Kidney epithelial cell (primary cell): Measurements from ENCODE around the gene ARMC5. TPM values are rescaled to one million over a fixed set of nuclear protein-coding genes. Genes with fewer than 3 reads are reported as not detected.

ENCODE experiments used
- DNase-seq: peaks from one replicate; pipeline ENCODE4 v3.0.0-alpha.2; 2010; ENCODE audit warnings: low read depth
- H3K27me3 ChIP-seq: 2 replicates; pipeline ENCODE4 v1.6.0; 2011; ENCODE audit warnings: low read length; ENCODE audit not compliant: control insufficient read depth, insufficient read depth
- H3K36me3 ChIP-seq: 2 replicates; pipeline ENCODE4 v1.5.1; 2011; ENCODE audit warnings: low read length; ENCODE audit not compliant: control insufficient read depth, insufficient read depth
- H3K4me3 ChIP-seq: 2 replicates; pipeline ENCODE4 v1.5.1; 2011; ENCODE audit warnings: low read depth, mild to moderate bottlenecking, control low read depth, low read length
- CTCF ChIP-seq: IDR thresholded peaks from 2 replicates; pipeline ENCODE4 v1.5.1; 2011; ENCODE audit warnings: mild to moderate bottlenecking, moderate library complexity, low read length, control low read depth, inconsistent platforms; ENCODE audit not compliant: insufficient read depth, poor library complexity, severe bottlenecking
- total RNA-seq: library from RNA; depleted of rRNA; stranded (reverse); fragments of >200 nt; gene quantifications from 2 replicates; pipeline ENCODE4 v1.2.3, GENCODE V29; 2015

The ARMC5 gene
- total RNA-seq, 1 donor from 2014 or later = 18.7 TPM

- no peak for DNase-seq
- peaks cover 1% of the 10 kb centered on the region for H3K36me3 ChIP-seq
- H3K27me3 ChIP-seq = peaks cover 34% of the 10 kb centered on the region
- H3K4me3 ChIP-seq = peak overlapping the region; percentile 38
- TF ChIP-seq CTCF = no peak
These were observed 29.4 kb downstream of the ARMC5 start for GRCh38 chr16:31488468-31489297.

- no peak for TF ChIP-seq CTCF
- Histone ChIP-seq H3K4me3 (no peak overlapping the region), H3K27me3 (peaks cover 34% of the 10 kb centered on the region), H3K36me3 (peaks cover 1% of the 10 kb centered on the region)
- DNase-seq = no peak
These were observed 29.9 kb downstream of the ARMC5 start for GRCh38 chr16:31489298-31489564.

GRCh38 chr16:31489616-31490584 lies 30.6 kb downstream of the ARMC5 start:
- TF ChIP-seq CTCF = no peak
- DNase-seq = no peak
- H3K36me3 ChIP-seq = peaks cover 1% of the 10 kb centered on the region
- H3K27me3 ChIP-seq = peaks cover 34% of the 10 kb centered on the region
- H3K4me3 ChIP-seq = no peak overlapping the region

- Histone ChIP-seq H3K4me3 (no peak overlapping the region), H3K36me3 (peaks cover 3% of the 10 kb centered on the region), H3K27me3 (peaks cover 23% of the 10 kb centered on the region)
- DNase-seq = no peak
- TF ChIP-seq CTCF = no peak
These were observed 32.6 kb downstream of the ARMC5 start for GRCh38 chr16:31491778-31492418.

- H3K4me3 ChIP-seq = no peak overlapping the region
- no peak for DNase-seq
- H3K36me3 ChIP-seq = peaks cover 3% of the 10 kb centered on the region
- no peak for TF ChIP-seq CTCF
- H3K27me3 ChIP-seq = peaks cover 6% of the 10 kb centered on the region
These were observed 34.3 kb downstream of the ARMC5 start for GRCh38 chr16:31493506-31494125.
